Activated CD4-positive, CD25-positive, alpha-beta regulatory T cell treated with anti-CD3 and anti-CD28 coated beads, Interleukin-2, amount 50 U/mL, for 16 hours (primary cell): ENCODE data around the gene SH2D2A.
A peak's percentile ranks its signal among the peaks of the same experiment; 100 is the strongest.

ENCODE experiments used
- DNase-seq: peaks from one replicate; pipeline ENCODE4 v3.0.0-alpha.2; 2020; ENCODE audit warnings: low read depth, low spot score

The SH2D2A gene

DNA sequence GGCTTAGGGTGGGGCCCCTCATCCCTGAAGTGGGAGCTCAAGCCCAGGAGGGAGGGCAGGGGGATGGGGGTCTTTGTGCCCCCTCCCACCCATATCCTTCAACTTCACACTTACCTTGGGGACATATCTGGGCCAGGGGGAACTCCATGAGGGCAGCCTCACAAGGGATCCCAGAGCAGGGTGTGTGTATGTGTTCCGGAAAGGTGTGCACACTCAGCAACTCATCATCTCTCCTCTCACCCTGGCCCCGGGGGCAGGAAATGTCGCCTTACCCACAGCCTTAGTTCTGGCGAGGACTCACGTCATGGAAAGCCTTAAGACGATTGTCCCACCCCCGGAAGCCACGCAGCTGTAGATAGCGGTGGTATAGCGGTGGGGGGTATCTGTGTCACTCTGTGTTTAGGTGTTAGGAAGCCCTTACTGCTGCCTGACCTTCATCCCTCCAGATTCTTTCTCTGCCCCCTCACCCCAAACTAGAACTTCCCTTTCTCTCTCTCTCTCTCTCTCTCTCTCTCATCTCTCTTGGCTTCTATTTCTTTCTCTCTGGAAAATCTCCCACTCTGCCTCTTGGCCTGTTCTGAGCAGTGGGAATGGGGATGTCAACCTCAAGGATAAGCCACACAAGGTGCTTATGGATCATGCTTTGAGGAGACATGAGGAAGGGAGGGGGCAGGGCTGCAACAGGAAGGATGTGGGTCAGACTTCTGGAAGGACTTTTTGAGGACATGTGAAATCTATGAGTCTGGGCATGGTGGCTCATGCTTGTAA lies at the start of gene SH2D2A:
Gene SH2D2A (minus strand): TSS at position 288 of the 768 bp plus-strand sequence. CDS start 140 bp downstream, at position 148.
- DNase-seq, result peak; percentile 91

DNA sequence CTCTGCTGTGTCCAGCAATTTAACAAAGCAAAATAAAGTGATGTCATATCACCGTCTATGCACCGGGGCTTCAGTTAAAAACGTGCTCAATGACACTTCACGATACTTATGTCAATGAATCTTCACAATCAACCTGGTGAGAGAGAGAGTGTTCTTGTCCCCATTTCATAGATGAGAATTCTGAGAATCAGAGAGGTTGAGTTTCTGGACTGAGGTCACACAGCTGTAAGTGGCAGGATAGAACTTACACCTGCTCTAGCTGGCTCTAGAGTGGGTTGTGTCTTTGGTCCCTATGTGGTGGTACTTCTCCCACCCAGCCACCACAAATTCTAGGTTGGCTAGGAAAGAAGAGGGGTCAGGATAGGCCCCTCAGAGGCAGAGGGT lies 49.2 kb upstream of the SH2D2A start:
- no peak for DNase-seq

GRCh38 chr1:156865258-156865657 lies 48.6 kb upstream of the SH2D2A start:
- no peak for DNase-seq

DNA sequence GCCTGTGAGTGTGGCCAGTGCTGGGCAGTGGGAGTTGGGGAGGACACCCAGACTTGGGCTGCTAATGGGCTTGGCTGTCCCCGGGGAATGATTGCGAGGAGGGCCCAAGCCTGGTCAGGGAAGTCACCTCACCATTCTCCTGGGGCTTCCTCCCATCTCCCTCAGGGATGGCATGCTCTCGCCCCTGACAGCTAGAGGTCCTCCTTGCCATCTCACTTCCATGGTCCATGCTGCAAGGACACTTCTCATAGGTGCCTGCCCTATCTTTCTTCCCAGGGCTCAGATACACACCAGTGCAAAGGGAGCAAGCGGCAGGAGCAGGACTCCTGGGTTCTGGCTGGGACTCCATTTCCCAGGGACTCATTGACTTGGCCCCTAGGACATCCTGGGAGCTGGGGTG lies 48.1 kb upstream of the SH2D2A start:
- DNase-seq, result no peak

GRCh38 chr1:156863631-156864030 lies 47.0 kb upstream of the SH2D2A start:
- no peak for DNase-seq

GRCh38 chr1:156862997-156863599 lies 46.5 kb upstream of the SH2D2A start:
- no peak for DNase-seq

DNA sequence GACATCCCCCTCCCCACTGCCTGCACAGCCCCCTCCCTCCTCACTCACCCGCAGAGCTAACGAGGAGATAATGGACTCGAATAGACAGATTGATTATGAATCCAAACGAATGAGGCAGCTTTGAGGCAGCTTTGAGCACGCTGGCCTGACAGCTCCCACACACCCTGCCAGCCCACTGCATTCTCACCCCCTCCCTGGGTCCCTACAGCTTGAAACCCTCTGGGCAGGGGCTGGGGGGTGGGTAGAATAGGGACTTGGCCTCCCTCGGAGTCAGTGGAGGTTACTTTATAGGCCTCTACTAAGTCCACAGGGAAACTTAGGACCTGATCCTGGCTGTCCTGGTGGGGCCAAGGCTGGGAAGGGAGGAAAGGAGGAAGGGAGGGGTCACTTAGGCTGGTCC lies 45.9 kb upstream of the SH2D2A start:
- no peak for DNase-seq

DNA sequence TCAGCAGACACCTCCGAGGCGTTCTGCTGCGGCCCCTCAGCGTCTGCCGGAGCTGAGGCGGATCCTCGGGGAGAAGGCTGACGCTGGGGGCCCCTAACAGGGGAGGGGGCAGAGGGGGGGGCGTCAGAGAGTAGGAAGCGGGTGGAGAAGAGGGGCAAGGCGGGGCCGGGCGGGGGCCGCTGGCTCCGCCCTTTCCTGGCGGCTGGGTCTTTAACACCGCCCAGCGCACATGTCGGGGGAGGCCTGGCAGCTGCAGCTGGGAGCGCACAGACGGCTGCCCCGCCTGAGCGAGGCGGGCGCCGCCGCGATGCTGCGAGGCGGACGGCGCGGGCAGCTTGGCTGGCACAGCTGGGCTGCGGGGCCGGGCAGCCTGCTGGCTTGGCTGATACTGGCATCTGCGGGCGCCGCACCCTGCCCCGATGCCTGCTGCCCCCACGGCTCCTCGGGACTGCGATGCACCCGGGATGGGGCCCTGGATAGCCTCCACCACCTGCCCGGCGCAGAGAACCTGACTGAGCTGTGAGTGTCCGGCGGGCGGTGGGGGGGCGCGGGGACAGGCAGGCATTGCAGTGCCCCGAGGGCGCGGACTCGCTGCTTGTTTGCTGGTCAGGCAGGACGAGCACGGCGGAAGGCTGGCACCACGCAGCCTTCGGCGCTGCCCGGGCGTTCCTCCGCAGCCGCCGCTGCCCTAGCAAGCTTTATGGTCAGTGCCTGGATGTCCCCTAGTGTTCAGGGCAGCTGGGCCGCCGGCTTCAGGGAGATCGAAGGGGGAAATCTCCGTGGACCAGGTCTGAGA lies 44.2 kb upstream of the SH2D2A start, which contains the start of gene NTRK1:
Gene NTRK1 (plus strand): TSS at position 238 of the 796 bp plus-strand sequence. CDS start 70 bp downstream, at position 308.
- peak; percentile 16 for DNase-seq

- peak; percentile 31 for DNase-seq
Observed at GRCh38 chr1:156860113-156860627, 43.5 kb upstream of the SH2D2A start.

DNA sequence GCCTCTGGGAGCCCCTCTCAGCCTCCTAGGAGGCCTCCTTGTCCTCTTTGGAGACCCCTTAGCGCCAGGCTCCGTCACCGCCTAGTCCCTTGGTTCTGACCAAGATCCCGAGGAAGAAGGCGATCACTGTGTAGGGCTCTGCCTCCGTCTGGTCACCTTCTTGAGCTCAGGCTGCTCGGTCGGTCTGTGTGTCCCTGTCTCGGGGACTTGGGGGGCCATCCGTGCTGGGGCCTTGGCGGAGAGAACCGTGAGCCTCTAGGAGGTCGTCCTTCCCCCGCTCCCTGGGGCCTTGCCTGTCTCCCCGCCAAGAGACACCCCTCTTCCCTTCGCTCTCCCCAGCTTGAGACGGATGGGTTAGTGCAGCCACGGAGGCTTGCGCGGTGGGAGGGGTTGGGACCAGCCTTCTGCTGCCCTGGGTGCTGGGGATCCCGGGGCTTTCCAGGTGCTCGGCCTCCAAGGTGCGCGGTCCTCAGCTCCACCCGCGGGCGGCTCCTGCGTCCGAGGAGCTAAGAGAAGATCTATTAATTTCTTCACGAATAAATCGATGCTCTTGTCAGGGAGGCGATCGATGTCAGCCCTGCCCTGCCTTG lies 43.0 kb upstream of the SH2D2A start:
- DNase-seq, result no peak

- DNase-seq, result no peak
Observed at GRCh38 chr1:156858959-156859522, 42.4 kb upstream of the SH2D2A start, which contains the start of gene INSRR. Gene INSRR (minus strand): TSS chr1:156859117. CDS start chr1:156858621, 496 bp downstream.

GRCh38 chr1:156858555-156858956 lies 41.9 kb upstream of the SH2D2A start:
- no peak for DNase-seq

DNA sequence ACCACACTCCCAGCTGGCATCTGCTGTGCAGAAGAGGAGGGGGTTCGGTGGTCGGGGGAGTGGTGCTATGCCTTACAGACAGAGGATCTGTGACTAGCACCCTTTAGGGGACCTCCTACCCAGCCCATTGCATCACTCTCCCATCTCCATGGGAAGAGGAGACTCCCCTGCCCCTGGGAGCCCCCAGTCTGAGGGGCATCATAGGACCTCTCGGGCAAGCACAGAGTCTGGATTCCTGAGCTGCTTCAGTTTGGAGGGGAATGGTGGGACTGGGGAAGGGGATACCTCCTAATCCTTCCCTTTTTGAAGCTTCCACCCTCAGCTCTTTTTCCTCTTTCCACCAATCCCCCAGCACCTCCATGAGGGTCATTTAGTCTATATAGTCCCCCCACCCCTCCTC lies 40.9 kb upstream of the SH2D2A start:
- DNase-seq, result no peak

DNA sequence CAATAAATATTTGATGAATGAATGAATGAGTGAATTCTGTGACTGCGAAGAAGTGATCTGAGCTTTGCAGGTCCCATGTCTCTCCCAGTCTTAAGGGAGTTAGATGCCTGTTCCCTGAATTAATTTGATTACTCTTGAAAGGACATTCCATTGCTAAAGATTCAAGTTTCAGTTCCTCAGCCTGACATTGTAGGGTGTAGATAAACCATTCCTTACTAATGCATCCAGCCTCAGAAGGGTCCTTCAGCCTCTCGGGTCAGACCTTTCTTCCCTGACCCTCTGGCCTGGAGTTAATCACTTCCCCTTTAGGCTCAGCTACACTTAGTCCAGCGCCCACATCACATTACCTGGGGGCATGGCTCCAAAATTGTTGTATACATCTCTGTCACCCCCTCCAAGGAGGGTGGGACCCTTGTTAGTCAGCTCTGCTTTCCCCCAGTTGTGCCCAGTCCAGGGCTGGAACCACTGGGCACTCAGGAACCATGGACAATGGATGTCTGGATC lies 39.7 kb upstream of the SH2D2A start:
- no peak for DNase-seq

DNA sequence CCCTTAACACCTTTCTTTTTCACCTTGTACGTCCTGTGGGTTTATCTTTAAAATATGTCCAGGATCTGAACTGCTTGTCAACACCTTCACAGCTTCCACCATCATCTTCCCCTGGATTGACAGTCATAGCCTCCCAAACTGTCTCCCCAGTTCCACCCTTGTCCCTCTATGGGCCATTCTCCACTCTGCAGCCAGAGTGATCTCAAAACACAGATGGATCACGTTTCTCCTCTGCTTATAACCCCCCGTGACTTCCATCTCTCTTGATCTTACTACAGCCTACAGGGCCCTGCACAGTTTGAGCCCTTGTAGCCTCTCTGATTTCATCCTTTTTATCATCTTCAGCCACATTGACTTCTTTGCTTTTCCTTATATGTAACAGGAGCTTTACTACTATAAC lies 38.0 kb upstream of the SH2D2A start:
- no peak for DNase-seq

DNA sequence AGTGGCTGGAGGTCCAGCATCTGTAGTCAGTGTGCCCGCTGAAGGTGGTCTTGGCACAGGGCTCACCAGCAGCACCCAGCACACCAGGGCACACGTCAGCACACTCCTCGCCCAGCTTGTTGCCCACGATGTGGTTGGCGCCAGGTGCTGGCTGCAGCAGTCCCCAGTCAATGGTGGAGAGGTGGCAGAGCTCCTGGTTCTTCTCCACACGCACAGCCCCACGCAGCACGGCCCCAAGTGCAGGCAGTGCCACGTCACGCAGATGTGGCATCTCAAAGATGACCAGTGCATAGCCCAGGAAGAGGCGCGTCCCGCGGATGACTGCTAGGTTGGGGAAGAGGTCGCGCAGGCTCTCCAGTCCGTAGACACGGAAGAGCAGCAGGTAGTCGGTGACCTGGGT lies 37.1 kb upstream of the SH2D2A start:
- DNase-seq, result no peak

GRCh38 chr1:156852418-156852874 lies 35.8 kb upstream of the SH2D2A start:
- no peak for DNase-seq

- no peak for DNase-seq
Observed at GRCh38 chr1:156851779-156852417, 35.2 kb upstream of the SH2D2A start.

DNA sequence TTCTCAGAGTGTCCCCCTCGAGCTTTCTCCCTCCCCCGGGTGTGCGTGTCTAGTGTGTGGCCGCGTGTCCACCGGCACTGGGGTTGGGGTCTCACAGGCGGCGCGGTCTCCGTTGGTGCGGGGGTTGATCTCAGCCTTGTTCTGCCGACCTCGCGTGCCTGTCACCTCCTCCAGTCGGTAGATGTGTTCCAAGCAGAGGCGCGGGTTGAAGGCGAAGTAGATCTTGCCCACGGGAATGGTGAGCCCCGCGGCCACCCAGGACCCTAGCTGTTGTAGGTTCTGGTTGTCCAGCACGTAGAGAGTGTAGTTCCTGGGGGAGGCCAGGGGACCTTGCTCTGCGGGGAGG lies 32.5 kb upstream of the SH2D2A start:
- DNase-seq, result no peak

- DNase-seq, result peak; percentile 34
Observed at GRCh38 chr1:156848461-156849150, 32.0 kb upstream of the SH2D2A start.
